H9 (cell line): ENCODE results near the gene NKX6-2. TPM values are rescaled to one million over a fixed set of nuclear protein-coding genes. Genes with fewer than 3 reads are reported as not detected.

Experiments
- DNase-seq: peaks from one replicate; pipeline ENCODE4 v3.0.0-alpha.2; 2017
- H2AFZ ChIP-seq: one replicate; pipeline ENCODE4 v1.6.1; 2013; ENCODE audit warnings: mild to moderate bottlenecking, low read length, control low read depth, moderate library complexity
- H2AK5ac ChIP-seq: 2 replicates; pipeline ENCODE4 v1.6.1; 2013; ENCODE audit warnings: low read length, control low read depth, mixed read lengths; ENCODE audit not compliant: insufficient read length
- H2BK120ac ChIP-seq: one replicate; pipeline ENCODE4 v1.6.1; 2013; ENCODE audit warnings: low read depth, mild to moderate bottlenecking, low read length, control low read depth, inconsistent platforms; ENCODE audit not compliant: poor library complexity, severe bottlenecking
- H2BK12ac ChIP-seq: 2 replicates; pipeline ENCODE4 v1.6.1; 2013; ENCODE audit warnings: low read length, control low read depth, mixed read lengths, low read depth; ENCODE audit not compliant: insufficient read length
- H2BK15ac ChIP-seq: 2 replicates; pipeline ENCODE4 v1.6.1; 2013; ENCODE audit warnings: low read depth, low read length, control low read depth
- H2BK20ac ChIP-seq: one replicate; pipeline ENCODE4 v1.6.1; 2013; ENCODE audit warnings: low read depth, mild to moderate bottlenecking, low read length, control low read depth, inconsistent platforms; ENCODE audit not compliant: poor library complexity, severe bottlenecking
- H2BK5ac ChIP-seq: 2 replicates; pipeline ENCODE4 v1.6.1; 2013; ENCODE audit warnings: low read length, control low read depth, mixed read lengths; ENCODE audit not compliant: insufficient read length
- H3K14ac ChIP-seq: 2 replicates; pipeline ENCODE4 v1.6.1; 2013; ENCODE audit warnings: low read length, control low read depth; ENCODE audit not compliant: insufficient read depth
- H3K18ac ChIP-seq: 2 replicates; pipeline ENCODE4 v1.6.1; 2013; ENCODE audit warnings: low read depth, mild to moderate bottlenecking, mixed read lengths, low read length, control low read depth; ENCODE audit not compliant: insufficient read length
- H3K23ac ChIP-seq: 2 replicates; pipeline ENCODE4 v1.6.1; 2013; ENCODE audit warnings: low read length, control low read depth, mixed read lengths, low read depth; ENCODE audit not compliant: insufficient read length
- H3K23me2 ChIP-seq: 2 replicates; pipeline ENCODE4 v1.6.1; 2013; ENCODE audit warnings: low read depth, mild to moderate bottlenecking, mixed read lengths, low read length, control low read depth; ENCODE audit not compliant: insufficient read length, poor library complexity, severe bottlenecking
- H3K27ac ChIP-seq: 2 replicates; pipeline ENCODE4 v1.5.1; 2013; ENCODE audit warnings: low read length, control low read depth, mixed read lengths, low read depth; ENCODE audit not compliant: insufficient read length
- H3K27me3 ChIP-seq: 2 replicates; pipeline ENCODE4 v1.6.1; 2013; ENCODE audit warnings: low read length, control low read depth, inconsistent platforms; ENCODE audit not compliant: insufficient read depth
- H3K4ac ChIP-seq: 2 replicates; pipeline ENCODE4 v1.6.1; 2013; ENCODE audit warnings: low read depth, mild to moderate bottlenecking, control low read depth, inconsistent platforms, low read length, moderate library complexity
- H3K4me1 ChIP-seq: 2 replicates; pipeline ENCODE4 v1.6.1; 2013; ENCODE audit warnings: low read length, control low read depth, inconsistent platforms; ENCODE audit not compliant: insufficient read depth
- H3K4me2 ChIP-seq: 2 replicates; pipeline ENCODE4 v1.6.1; 2013; ENCODE audit warnings: low read length, control low read depth, mixed read lengths; ENCODE audit not compliant: insufficient read length, insufficient read depth
- H3K56ac ChIP-seq: 2 replicates; pipeline ENCODE4 v1.6.1; 2013; ENCODE audit warnings: low read depth, mild to moderate bottlenecking, mixed read lengths, low read length, control low read depth; ENCODE audit not compliant: insufficient read length
- H3K79me1 ChIP-seq: 2 replicates; pipeline ENCODE4 v1.6.1; 2013; ENCODE audit warnings: low read depth, mild to moderate bottlenecking, moderate library complexity, low read length, control low read depth, inconsistent platforms; ENCODE audit not compliant: insufficient read depth, poor library complexity, severe bottlenecking
- H3K79me2 ChIP-seq: 2 replicates; pipeline ENCODE4 v1.6.1; 2013; ENCODE audit warnings: low read length, control low read depth, inconsistent platforms; ENCODE audit not compliant: insufficient read depth
- H3K9ac ChIP-seq: 2 replicates; pipeline ENCODE4 v1.6.1; 2013; ENCODE audit warnings: low read length, control low read depth, mixed read lengths; ENCODE audit not compliant: insufficient read length; ENCODE audit errors: extremely low read depth
- H3K9me3 ChIP-seq: one replicate; pipeline ENCODE4 v1.6.1; 2013; ENCODE audit warnings: low read depth, low read length, inconsistent platforms; ENCODE audit not compliant: control insufficient read depth
- H3T11ph ChIP-seq: one replicate; pipeline ENCODE4 v1.6.1; 2013; ENCODE audit warnings: mild to moderate bottlenecking, low read length, control low read depth, inconsistent platforms
- H4K20me1 ChIP-seq: one replicate; pipeline ENCODE4 v1.6.1; 2013; ENCODE audit not compliant: control insufficient read depth, insufficient read length, insufficient read depth
- H4K5ac ChIP-seq: 2 replicates; pipeline ENCODE4 v1.6.1; 2013; ENCODE audit warnings: low read depth, mild to moderate bottlenecking, mixed read lengths, low read length, control low read depth; ENCODE audit not compliant: insufficient read length
- H4K8ac ChIP-seq: replicated peaks from 2 replicates; pipeline ENCODE4 v1.6.1; 2013; ENCODE audit warnings: low read length, control low read depth, mixed read lengths, low read depth; ENCODE audit not compliant: insufficient read length
- H4K91ac ChIP-seq: 2 replicates; pipeline ENCODE4 v1.6.1; 2013; ENCODE audit warnings: low read depth, mild to moderate bottlenecking, moderate library complexity, mixed read lengths, low read length, control low read depth; ENCODE audit not compliant: insufficient read length
- H3K27ac Mint-ChIP-seq, 3 experiments: 2 replicates in 2 of 3; 3 replicates in 1 of 3; pipeline ENCODE4 v1.8.0; 2020 to 2021; ENCODE audit warnings: mixed read lengths in 3 of 3, mild to moderate bottlenecking in 1 of 3, moderate library complexity in 1 of 3
- H3K27me3 Mint-ChIP-seq: 2 replicates; pipeline ENCODE4 v1.8.0; 2021; ENCODE audit warnings: low read depth, mild to moderate bottlenecking, moderate library complexity, mixed read lengths
- H3K36me3 Mint-ChIP-seq, 3 experiments: 2 replicates in 2 of 3; 3 replicates in 1 of 3; pipeline ENCODE4 v1.8.0; 2020 to 2021; ENCODE audit warnings: low read depth in 3 of 3, mixed read lengths in 3 of 3; ENCODE audit not compliant: insufficient read depth in 1 of 3
- H3K4me1 Mint-ChIP-seq, 2 experiments: 2 replicates each; pipeline ENCODE4 v1.8.0; 2020; ENCODE audit warnings: mixed read lengths in 2 of 2
- H3K4me3 Mint-ChIP-seq, 2 experiments: 2 replicates in 1 of 2; 3 replicates in 1 of 2; pipeline ENCODE4 v1.8.0; 2020 to 2021; ENCODE audit warnings: mild to moderate bottlenecking in 2 of 2, mixed read lengths in 2 of 2, moderate library complexity in 1 of 2
- H3K9me3 Mint-ChIP-seq, 2 experiments: 2 replicates in 1 of 2; 3 replicates in 1 of 2; pipeline ENCODE4 v1.8.0; 2020; ENCODE audit warnings: mild to moderate bottlenecking in 2 of 2, mixed read lengths in 2 of 2, moderate library complexity in 1 of 2
- CTCF ChIP-seq: fragments of 200-600 bp; sonication (generic); conservative IDR thresholded peaks from 3 replicates; pipeline ENCODE4 v1.8.0; 2021; ENCODE audit warnings: antibody characterized with exemption, mild to moderate bottlenecking
- WGBS: extraction: QIAGEN DNeasy Blood & Tissue Kit; methylation state at CpG from one replicate; pipeline ENCODE4 v1.1.7; 2013; ENCODE audit warnings: missing lambda C conversion rate, low lambda C conversion rate, mixed read lengths; ENCODE audit not compliant: insufficient read length; ENCODE audit errors: extremely low coverage; 5-methylcytosine and 5-hydroxymethylcytosine counted together
- total RNA-seq: library from RNA; stranded (reverse); gene quantifications from 2 replicates; pipeline ENCODE4 v1.2.1, GENCODE V29; 2021

The NKX6-2 gene
- total RNA-seq, 1 experiment from 2014 or later = 0.13 TPM

- no peak overlapping the region for H2BK5ac ChIP-seq
- no peak overlapping the region for H2AK5ac ChIP-seq
- H3K27ac ChIP-seq = no peak overlapping the region
- H2BK20ac ChIP-seq = no peak overlapping the region
- H3K18ac ChIP-seq = no peak overlapping the region
- WGBS = no CpG with 5 or more reads among the region's 15 CpGs
- H4K5ac ChIP-seq = no peak overlapping the region
- no peak overlapping the region for H3T11ph ChIP-seq
- H4K91ac ChIP-seq = no peak overlapping the region
- no peak overlapping the region for H4K8ac ChIP-seq
- H3K27me3 Mint-ChIP-seq = peaks cover 4% of the 10 kb centered on the region
- no peaks in the 10 kb centered on the region for H3K9me3 ChIP-seq
- H3K4me2 ChIP-seq = no peak overlapping the region
- H3K4me1 ChIP-seq = no peaks in the 10 kb centered on the region
- no peak overlapping the region for H3K4me3 Mint-ChIP-seq
- H3K4me1 Mint-ChIP-seq = no peaks in the 10 kb centered on the region
- DNase-seq = no peak
- no peaks in the 10 kb centered on the region for H3K23me2 ChIP-seq
- peaks cover 0 to 6% of the 10 kb centered on the region in 2 experiments; a peak in 3 of 5 replicates for H3K9me3 Mint-ChIP-seq
- H2BK12ac ChIP-seq = no peak overlapping the region
- H3K79me2 ChIP-seq = no peaks in the 10 kb centered on the region
- no peak overlapping the region for H3K27ac Mint-ChIP-seq
- no peaks in the 10 kb centered on the region for H4K20me1 ChIP-seq
- no peak overlapping the region for H3K4ac ChIP-seq
- no peak overlapping the region for H3K23ac ChIP-seq
- no peak for TF ChIP-seq CTCF
- H3K79me1 ChIP-seq = no peaks in the 10 kb centered on the region
- H3K36me3 Mint-ChIP-seq = no peaks in the 10 kb centered on the region; a peak in 2 of 7 replicates
- H2BK120ac ChIP-seq = no peak overlapping the region
- H3K56ac ChIP-seq = no peak overlapping the region
- no peak overlapping the region for H2BK15ac ChIP-seq
- no peak overlapping the region; the same call in 1 of the 2 replicates for H3K14ac ChIP-seq
- H2AFZ ChIP-seq = no peak overlapping the region
- no peak overlapping the region for H3K9ac ChIP-seq
- no peaks in the 10 kb centered on the region for H3K27me3 ChIP-seq
These were observed 12.9 kb upstream of the NKX6-2 start for GRCh38 chr10:132798876-132799275.
